ENCODE measurements around the gene ANTXR2.

ANTXR2 gene

GRCh38 chr4:79857811-79858210, 215.2 kb downstream of the ANTXR2 start:
- no peak overlapping the region for H3K4me3 ChIP-seq (ENCODE audit: low read depth, low read length)
- no peak for DNase-seq (ENCODE audit: low read depth)
- no peak for TF ChIP-seq CTCF (IDR thresholded peaks at IDR 0.05; ENCODE audit: control insufficient read depth, extremely low read depth, insufficient read depth)

GRCh38 chr4:79856196-79856595, 216.8 kb downstream of the ANTXR2 start:
- DNase-seq (ENCODE audit: low read depth) = no peak
- no peak overlapping the region for H3K4me3 ChIP-seq (ENCODE audit: low read depth, low read length)
- no peak for TF ChIP-seq CTCF (IDR thresholded peaks at IDR 0.05; ENCODE audit: control insufficient read depth, extremely low read depth, insufficient read depth)

DNA sequence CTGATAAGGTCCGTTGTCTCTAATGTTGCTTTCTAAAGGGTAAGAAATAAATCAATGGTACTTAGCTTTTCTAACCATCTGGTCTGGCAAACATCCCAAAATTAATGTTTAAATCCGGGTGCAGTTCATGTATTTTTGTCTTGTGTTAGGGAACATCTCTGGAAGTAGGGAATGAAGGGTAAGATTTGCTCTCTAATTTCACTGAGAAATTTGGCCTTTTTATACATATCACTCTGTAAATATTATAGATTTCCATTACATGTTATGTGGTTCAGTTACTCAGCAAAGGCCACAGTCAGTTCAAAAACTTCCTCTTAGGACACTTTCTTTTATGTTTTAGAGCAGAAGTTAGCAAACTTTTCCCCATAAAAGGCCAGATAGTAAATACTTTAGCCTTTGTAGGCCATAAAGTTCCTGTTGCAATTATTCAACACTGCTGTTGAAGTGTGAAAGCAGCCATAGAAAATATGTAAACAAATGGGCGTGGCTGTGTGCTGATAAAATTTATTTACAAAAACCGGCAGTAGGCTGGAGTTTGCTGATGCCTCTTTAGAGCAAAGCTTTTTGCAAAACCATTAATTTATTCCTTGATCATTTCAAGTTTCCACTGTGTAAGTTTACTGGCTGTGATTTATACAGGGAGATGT, 218.1 kb downstream of the ANTXR2 start:
- no peak for TF ChIP-seq CTCF (IDR thresholded peaks at IDR 0.05; ENCODE audit: control insufficient read depth, extremely low read depth, insufficient read depth)

DNA sequence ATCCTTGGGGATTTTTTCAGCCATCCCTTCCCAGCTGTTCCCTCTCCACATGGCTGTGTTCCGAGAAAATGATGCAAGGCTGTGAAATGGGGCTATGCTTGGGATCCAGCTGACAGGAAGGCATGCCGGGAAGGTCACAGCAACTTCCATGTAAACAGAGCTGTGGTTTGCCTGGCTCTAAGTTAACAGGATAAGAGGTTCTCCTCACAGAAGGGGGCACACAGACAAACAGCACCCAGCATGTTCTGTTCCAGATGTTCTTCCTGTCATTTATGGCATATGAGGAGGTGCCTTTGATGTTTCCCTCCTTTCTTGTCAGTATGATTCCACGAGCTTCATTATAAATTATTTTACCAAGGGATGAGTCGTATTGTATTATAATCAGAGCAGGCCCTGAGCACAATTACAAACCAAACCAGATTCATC, 220.7 kb downstream of the ANTXR2 start:
- no peak for TF ChIP-seq CTCF (IDR thresholded peaks at IDR 0.05; ENCODE audit: control insufficient read depth, extremely low read depth, insufficient read depth)
- no peak for DNase-seq (ENCODE audit: low read depth)
- no peak overlapping the region for H3K4me3 ChIP-seq (ENCODE audit: low read depth, low read length)

More for the DNA sequence above, 218.1 kb downstream of the ANTXR2 start:
- DNase-seq (ENCODE audit: low read depth) = no peak
- no peak overlapping the region for H3K4me3 ChIP-seq (ENCODE audit: low read depth, low read length)

- TF ChIP-seq CTCF (IDR thresholded peaks at IDR 0.05; ENCODE audit: control insufficient read depth, extremely low read depth, insufficient read depth) = no peak
- H3K4me3 ChIP-seq (ENCODE audit: low read depth, low read length) = no peak overlapping the region
- DNase-seq (ENCODE audit: low read depth) = no peak
Measured at GRCh38 chr4:79851625-79852304, 221.3 kb downstream of the ANTXR2 start.
